Sigmoid colon (tissue), 4 donors: ENCODE measurements around the gene FSTL1.

ENCODE experiments used
- EP300 ChIP-seq, 4 donors: sonication (generic); formaldehyde crosslinking; IDR thresholded peaks; one replicate each; pipeline ENCODE4 v1.6.1; 2017; ENCODE audit warnings: antibody characterized with exemption in 4 of 4
- POLR2A ChIP-seq, 2 donors: fragments of 450-650 bp; IDR thresholded peaks; one replicate each; pipeline ENCODE4 v1.6.1; 2016; ENCODE audit warnings: antibody characterized with exemption in 2 of 2, mild to moderate bottlenecking in 2 of 2, moderate library complexity in 2 of 2
- POLR2AphosphoS5 ChIP-seq, 4 donors: sonication (generic); formaldehyde crosslinking; IDR thresholded peaks; one replicate each; pipeline ENCODE4 v1.6.1; 2017; ENCODE audit warnings: antibody characterized with exemption in 4 of 4
- TF ChIP-seq, protein P1 (sequence below), 4 experiments: fragments of 450-650 bp in 3 of 4; fragments of 200-600 bp in 1 of 4; IDR thresholded peaks; one replicate each; pipeline ENCODE4 v1.5.1; 2016 to 2019; ENCODE audit warnings: antibody characterized with exemption in 4 of 4, mild to moderate bottlenecking in 3 of 4, moderate library complexity in 2 of 4

- TF ChIP-seq, protein P1, sequence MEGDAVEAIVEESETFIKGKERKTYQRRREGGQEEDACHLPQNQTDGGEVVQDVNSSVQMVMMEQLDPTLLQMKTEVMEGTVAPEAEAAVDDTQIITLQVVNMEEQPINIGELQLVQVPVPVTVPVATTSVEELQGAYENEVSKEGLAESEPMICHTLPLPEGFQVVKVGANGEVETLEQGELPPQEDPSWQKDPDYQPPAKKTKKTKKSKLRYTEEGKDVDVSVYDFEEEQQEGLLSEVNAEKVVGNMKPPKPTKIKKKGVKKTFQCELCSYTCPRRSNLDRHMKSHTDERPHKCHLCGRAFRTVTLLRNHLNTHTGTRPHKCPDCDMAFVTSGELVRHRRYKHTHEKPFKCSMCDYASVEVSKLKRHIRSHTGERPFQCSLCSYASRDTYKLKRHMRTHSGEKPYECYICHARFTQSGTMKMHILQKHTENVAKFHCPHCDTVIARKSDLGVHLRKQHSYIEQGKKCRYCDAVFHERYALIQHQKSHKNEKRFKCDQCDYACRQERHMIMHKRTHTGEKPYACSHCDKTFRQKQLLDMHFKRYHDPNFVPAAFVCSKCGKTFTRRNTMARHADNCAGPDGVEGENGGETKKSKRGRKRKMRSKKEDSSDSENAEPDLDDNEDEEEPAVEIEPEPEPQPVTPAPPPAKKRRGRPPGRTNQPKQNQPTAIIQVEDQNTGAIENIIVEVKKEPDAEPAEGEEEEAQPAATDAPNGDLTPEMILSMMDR (IDR thresholded peaks at IDR 0.05): no peak
- TF ChIP-seq POLR2AphosphoS5 (IDR thresholded peaks at IDR 0.05) (no peak), POLR2A (IDR thresholded peaks at IDR 0.05) (no peak), EP300 (IDR thresholded peaks at IDR 0.05) (no peak)
These were observed 47.0 kb upstream of the FSTL1 start for GRCh38 chr3:120497818-120498217.
